H1 (cell line): ENCODE data around the gene SRSF7. TPM values are rescaled to one million over a fixed set of nuclear protein-coding genes. Genes with fewer than 3 reads are reported as not detected.

Experiments used
- CTCF ChIA-PET: fragments of 300-600 bp; sonication (Branson Sonifier 250); formaldehyde crosslinking; loops from one replicate; lab custom pipeline; 2021; ENCODE audit not compliant: partially characterized antibody; lab: Charles Lee
- POLR2A ChIA-PET: fragments of 300-600 bp; sonication (Branson Sonifier 250); formaldehyde crosslinking; loops from one replicate; lab custom pipeline; 2021; ENCODE audit warnings: inconsistent platforms; ENCODE audit not compliant: partially characterized antibody; lab: Charles Lee
- DNase-seq, 2 experiments: peaks; one replicate each; pipeline versions ENCODE4 v3.0.0 to v3.0.0-alpha.2; 2010 to 2022; ENCODE audit warnings: low spot score in 2 of 2, low read depth in 1 of 2, mixed read lengths in 1 of 2
- FAIRE-seq: peaks from 2 replicates; lab custom pipeline; 2011; peaks lifted over from hg19 to GRCh38; lab: Jason Lieb, UNC
- H2AFZ ChIP-seq: 2 replicates; pipeline ENCODE4 v1.8.1; 2012; ENCODE audit warnings: low read length, inconsistent platforms
- H2AK5ac ChIP-seq: 2 replicates; pipeline ENCODE4 v1.6.1; 2013; ENCODE audit warnings: low read depth, low read length
- H2BK120ac ChIP-seq: replicated peaks from 2 replicates; pipeline ENCODE3; 2013; ENCODE audit warnings: low read depth, low read length, inconsistent platforms
- H2BK12ac ChIP-seq: 2 replicates; pipeline ENCODE4 v1.6.1; 2013; ENCODE audit warnings: low read depth, low read length
- H2BK15ac ChIP-seq: 2 replicates; pipeline ENCODE4 v1.6.1; 2013; ENCODE audit warnings: low read length
- H2BK20ac ChIP-seq: 2 replicates; pipeline ENCODE4 v1.6.1; 2013; ENCODE audit warnings: low read length
- H2BK5ac ChIP-seq: 2 replicates; pipeline ENCODE4 v1.6.1; 2013; ENCODE audit warnings: low read depth, low read length
- H3K14ac ChIP-seq: 2 replicates; pipeline ENCODE4 v1.6.1; 2013; ENCODE audit warnings: inconsistent platforms; ENCODE audit not compliant: insufficient read length
- H3K18ac ChIP-seq: 2 replicates; pipeline ENCODE4 v1.6.1; 2013; ENCODE audit warnings: low read length; ENCODE audit errors: extremely low read depth
- H3K23ac ChIP-seq: 2 replicates; pipeline ENCODE4 v1.6.1; 2013; ENCODE audit warnings: inconsistent platforms; ENCODE audit not compliant: insufficient read length
- H3K23me2 ChIP-seq: 2 replicates; pipeline ENCODE4 v1.6.1; 2013; ENCODE audit warnings: low read depth, low read length
- H3K27ac ChIP-seq: 2 replicates; pipeline ENCODE4 v1.6.1; 2011; ENCODE audit warnings: low read depth, low read length, inconsistent platforms
- H3K27me3 ChIP-seq, 4 experiments: replicated peaks in 1 of 4; 1 replicate in 1 of 4; 2 replicates in 3 of 4; pipeline versions ENCODE4 v1.6.1 to v1.8.1; 2011 to 2013; ENCODE audit warnings: low read length in 3 of 4, mild to moderate bottlenecking in 3 of 4, inconsistent platforms in 2 of 4, mixed read lengths in 2 of 4, moderate library complexity in 1 of 4; ENCODE audit not compliant: control insufficient read depth in 3 of 4, insufficient read depth in 3 of 4; ENCODE audit errors: extremely low read depth in 1 of 4
- H3K36me3 ChIP-seq, 4 experiments: 2 replicates each; pipeline versions ENCODE4 v1.6.1 to v1.8.1; 2011 to 2013; ENCODE audit warnings: mild to moderate bottlenecking in 4 of 4, low read length in 3 of 4, moderate library complexity in 2 of 4, control low read depth in 1 of 4, inconsistent platforms in 1 of 4; ENCODE audit not compliant: insufficient read depth in 4 of 4, control insufficient read depth in 2 of 4
- H3K4ac ChIP-seq: replicated peaks from 2 replicates; pipeline ENCODE3; 2013; ENCODE audit warnings: low read length, low read depth, mixed read lengths, inconsistent platforms; ENCODE audit not compliant: insufficient read length
- H3K4me1 ChIP-seq, 4 experiments: replicated peaks in 1 of 4; 1 replicate in 1 of 4; 2 replicates in 3 of 4; pipeline versions ENCODE4 v1.6.1 to v1.8.1; 2011 to 2013; ENCODE audit warnings: low read length in 3 of 4, inconsistent platforms in 2 of 4, mixed read lengths in 1 of 4; ENCODE audit not compliant: insufficient read depth in 4 of 4, control insufficient read depth in 3 of 4
- H3K4me2 ChIP-seq, 2 experiments: 2 replicates each; pipeline versions ENCODE4 v1.6.1 to v1.8.1; 2011 to 2013; ENCODE audit warnings: low read depth in 2 of 2, low read length in 2 of 2, control low read depth in 1 of 2, inconsistent platforms in 1 of 2, mild to moderate bottlenecking in 1 of 2; ENCODE audit not compliant: insufficient read depth in 1 of 2
- H3K4me3 ChIP-seq, 4 experiments: fragments of 200-600, 300-600 bp in 1 of 4; sonication (generic), shearing (Covaris generic), sonication (Bioruptor Twin) in 1 of 4; 2 replicates each; pipeline versions ENCODE4 v1.5.1 to v1.8.1; 2011 to 2016; ENCODE audit warnings: low read length in 4 of 4, low read depth in 3 of 4, control low read depth in 2 of 4, inconsistent platforms in 2 of 4, mild to moderate bottlenecking in 2 of 4, mixed read lengths in 1 of 4, moderate library complexity in 1 of 4; ENCODE audit not compliant: insufficient read depth in 2 of 4; ENCODE audit errors: extremely low read depth in 1 of 4
- H3K56ac ChIP-seq: replicated peaks from 2 replicates; pipeline ENCODE3; 2013; ENCODE audit warnings: low read depth, mild to moderate bottlenecking, mixed read lengths, low read length, inconsistent platforms; ENCODE audit not compliant: insufficient read length
- H3K79me1 ChIP-seq: 2 replicates; pipeline ENCODE4 v1.6.1; 2013; ENCODE audit warnings: low read depth, low read length, control low read depth
- H3K79me2 ChIP-seq, 2 experiments: 2 replicates each; pipeline versions ENCODE4 v1.6.1 to v1.8.1; 2012 to 2013; ENCODE audit warnings: low read length in 2 of 2, mild to moderate bottlenecking in 2 of 2, inconsistent platforms in 1 of 2; ENCODE audit not compliant: insufficient read depth in 2 of 2, control insufficient read depth in 1 of 2
- H3K9ac ChIP-seq, 4 experiments: replicated peaks in 1 of 4; 1 replicate in 1 of 4; 2 replicates in 3 of 4; pipeline versions ENCODE4 v1.6.1 to v1.8.1; 2011 to 2013; ENCODE audit warnings: low read depth in 3 of 4, low read length in 3 of 4, control low read depth in 2 of 4, mild to moderate bottlenecking in 2 of 4, moderate library complexity in 2 of 4, inconsistent platforms in 1 of 4; ENCODE audit errors: extremely low read depth in 1 of 4
- H3K9me3 ChIP-seq, 2 experiments: 2 replicates each; pipeline versions ENCODE4 v1.6.1 to v1.8.1; 2012 to 2013; ENCODE audit warnings: mild to moderate bottlenecking in 2 of 2, moderate library complexity in 2 of 2, control low read depth in 1 of 2, inconsistent platforms in 1 of 2, low read depth in 1 of 2, low read length in 1 of 2, mixed read lengths in 1 of 2; ENCODE audit not compliant: insufficient read depth in 2 of 2
- H4K20me1 ChIP-seq, 2 experiments: replicated peaks in 1 of 2; 2 replicates each; pipeline versions ENCODE3 to v1.8.1; 2011 to 2013; ENCODE audit warnings: inconsistent platforms in 2 of 2, low read length in 2 of 2, mild to moderate bottlenecking in 1 of 2; ENCODE audit not compliant: insufficient read depth in 2 of 2, control insufficient read depth in 1 of 2
- H4K5ac ChIP-seq: 2 replicates; pipeline ENCODE4 v1.6.1; 2013; ENCODE audit warnings: low read length, low read depth, mixed read lengths, inconsistent platforms; ENCODE audit not compliant: insufficient read length
- H4K8ac ChIP-seq: 2 replicates; pipeline ENCODE4 v1.8.0; 2013; ENCODE audit warnings: mild to moderate bottlenecking, moderate library complexity, low read length, inconsistent platforms; ENCODE audit not compliant: insufficient read depth; ENCODE audit errors: extremely low read depth
- H4K91ac ChIP-seq: replicated peaks from 2 replicates; pipeline ENCODE3; 2013; ENCODE audit warnings: low read length, mixed read lengths, inconsistent platforms; ENCODE audit not compliant: insufficient read length
- JUND ChIP-seq: IDR thresholded peaks from 2 replicates; pipeline ENCODE4 v1.6.1; 2011; ENCODE audit warnings: mild to moderate bottlenecking, improper control_type of control experiment, low read length
- RXRA ChIP-seq: IDR thresholded peaks from 2 replicates; pipeline ENCODE4 v1.6.1; 2011; ENCODE audit warnings: low read depth, mild to moderate bottlenecking, low read length, moderate library complexity; ENCODE audit not compliant: insufficient read depth
- SIX5 ChIP-seq: IDR thresholded peaks from 2 replicates; pipeline ENCODE4 v1.6.1; 2011; ENCODE audit warnings: mild to moderate bottlenecking, low read depth, low read length
- TEAD4 ChIP-seq: IDR thresholded peaks from 2 replicates; pipeline ENCODE4 v1.6.1; 2012; ENCODE audit warnings: low read depth, low read length, inconsistent platforms, mixed read lengths
- ZNF274 ChIP-seq: IDR thresholded peaks from 2 replicates; pipeline ENCODE4 v1.7.0; 2012; ENCODE audit warnings: low read length, borderline replicate concordance; ENCODE audit errors: extremely low read depth
- WGBS, 2 experiments: shearing (Covaris generic) in 1 of 2; methylation state at CpG; one replicate each; pipeline versions ENCODE4 v1.1.6 to v1.1.7; 2013 to 2015; ENCODE audit warnings: low lambda C conversion rate in 2 of 2, mixed read lengths in 2 of 2, inconsistent platforms in 1 of 2, low coverage in 1 of 2, missing lambda C conversion rate in 1 of 2; ENCODE audit not compliant: insufficient replicate concordance in 2 of 2, insufficient coverage in 1 of 2, insufficient read length in 1 of 2; ENCODE audit errors: extremely low coverage in 1 of 2, missing lambda C conversion rate in 1 of 2; 5-methylcytosine and 5-hydroxymethylcytosine counted together
- long read RNA-seq, 2 experiments: library from RNA in 1 of 2; library from capped mRNA in 1 of 2; stranded (forward); transcript quantifications; one replicate each; pipeline ENCODE4 v2.0.0, GENCODE V29; 2021; ENCODE audit warnings: inconsistent platforms in 1 of 2
- polyA minus RNA-seq, 3 experiments: library from RNA; depleted of rRNA, polyadenylated mRNA; stranded (reverse); fragments of >200 nt; gene quantifications; 1 replicate in 2 of 3; 2 replicates in 1 of 3; pipeline ENCODE4 v1.2.3, GENCODE V29; 2011
- polyA plus RNA-seq, 7 experiments: library from polyadenylated mRNA; depleted of rRNA in 3 of 7; stranded (reverse) in 5 of 7; unstranded in 2 of 7; fragments of >200 nt in 5 of 7; fragments of 200-250 nt in 2 of 7; gene quantifications; 1 replicate in 5 of 7; 2 replicates in 1 of 7; 4 replicates in 1 of 7; pipeline versions ENCODE4 v1.2.1 to v1.2.3, GENCODE V29; 2011 to 2013; ENCODE audit warnings: missing spikeins in 2 of 7, mixed read lengths in 2 of 7
- total RNA-seq: library from RNA; stranded (reverse); fragmentation: NEBNext Ultra II Directional; extraction: Animal tissue kit (Norgen Biotek cat#: 25700); gene quantifications from 2 replicates; pipeline ENCODE4 v1.2.1, GENCODE V29; 2021
- TF ChIP-seq, protein P1 (sequence below): IDR thresholded peaks from 2 replicates; pipeline ENCODE4 v1.6.1; 2012; ENCODE audit warnings: inconsistent platforms

SRSF7 gene
- total RNA-seq (370 and 378 TPM in 2 replicates), polyA plus RNA-seq (2011; rRNA removed) (225 and 415 TPM in 2 replicates), polyA minus RNA-seq (2011; rRNA and poly(A)+ RNA removed) (394 and 488 TPM in 2 replicates)
- polyA plus RNA-seq (2011; cell fraction: cytosol; rRNA removed), result 615 TPM
- polyA plus RNA-seq (2011; cell fraction: nucleus; rRNA removed), result 207 TPM
- polyA plus RNA-seq (2012, experiment 1 of 2), result 408 to 584 TPM (median 543 TPM) in 4 replicates
- polyA plus RNA-seq (2012, experiment 2 of 2), result 59.0 TPM
- 348 TPM for polyA plus RNA-seq (2013, experiment 1 of 2)
- polyA plus RNA-seq (2013, experiment 2 of 2), result 305 TPM
- polyA minus RNA-seq (2011; cell fraction: cytosol; rRNA and poly(A)+ RNA removed), result 189 TPM
- polyA minus RNA-seq (2011; cell fraction: nucleus; rRNA and poly(A)+ RNA removed), result 247 TPM
- long read RNA-seq, experiment 1, transcript SRSF7-210 (5 exons, 747 nt), result minor isoform, 5 of 342 reads
- long read RNA-seq, experiment 1, transcript SRSF7-209 (7 exons, 2,453 nt), result minor isoform, 29 of 342 reads
- long read RNA-seq, experiment 1, transcript SRSF7-201 (8 exons, 2,489 nt), result major isoform, 132 of 342 reads
- long read RNA-seq, experiment 1, transcript SRSF7-202 (8 exons, 1,050 nt), result minor isoform, 13 of 342 reads
- long read RNA-seq, experiment 1, partial matches to known transcripts, result 106 of 342 reads
- long read RNA-seq, experiment 1, other reads (novel, unspliced or antisense), result 46 of 342 reads
- long read RNA-seq, experiment 2, transcript SRSF7-209 (7 exons, 2,453 nt), result minor isoform, 121 of 856 reads
- long read RNA-seq, experiment 2, transcript SRSF7-208 (7 exons, 1,903 nt), result minor isoform, 27 of 856 reads
- long read RNA-seq, experiment 2, transcript SRSF7-201 (8 exons, 2,489 nt), result major isoform, 573 of 856 reads
- long read RNA-seq, experiment 2, transcript SRSF7-202 (8 exons, 1,050 nt), result minor isoform, 36 of 856 reads
- long read RNA-seq, experiment 2, partial matches to known transcripts, result 29 of 856 reads
- long read RNA-seq, experiment 2, other reads (novel, unspliced or antisense), result 54 of 856 reads

DNA sequence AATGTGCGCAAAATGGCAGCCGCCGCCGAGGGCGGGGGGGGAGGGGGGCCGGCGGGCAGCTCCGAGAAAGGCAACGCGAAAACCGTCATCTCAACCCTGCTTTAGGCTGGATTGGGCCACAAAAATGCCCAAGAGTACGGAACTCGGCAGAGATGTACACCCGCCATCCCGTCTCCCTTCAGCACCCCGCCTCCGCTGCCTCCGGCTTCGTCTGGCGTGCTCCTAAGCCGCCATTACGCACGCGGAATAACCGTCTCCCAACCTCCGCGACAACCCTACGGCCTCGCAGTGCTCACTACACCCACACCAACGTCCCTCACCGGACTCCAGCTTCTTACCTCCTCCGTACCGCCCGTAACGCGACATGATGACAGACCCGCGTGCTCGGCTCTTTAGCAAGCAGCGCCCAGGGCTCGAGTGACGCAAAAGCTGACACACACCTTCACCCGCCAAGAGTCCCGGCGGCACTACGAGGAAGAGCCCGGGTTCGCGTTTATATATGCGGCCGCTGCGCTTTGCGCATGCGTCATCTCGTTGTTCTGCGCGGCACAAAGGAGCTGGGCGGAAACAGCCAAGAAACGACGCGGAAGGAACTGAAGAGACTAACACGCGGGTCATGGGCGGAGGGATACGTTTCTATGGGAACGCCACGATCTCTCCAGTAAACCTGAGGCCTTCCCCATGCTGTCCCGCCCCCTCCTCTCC lies at the start of gene SRSF7:
Gene SRSF7, minus strand, starts transcription at position 471 of the 705 bp plus-strand sequence. Its CDS starts 105 bp downstream, at position 366.
- H3K36me3 ChIP-seq, result peaks cover 31 to 40% (median 37%) of the 10 kb centered on the region in 4 experiments
- peaks cover 22 to 23% of the 10 kb centered on the region in 2 experiments for H4K20me1 ChIP-seq
- peak within 1 kb of the TSS; percentile 100 for H4K5ac ChIP-seq
- peak; percentile 98 to 99 for DNase-seq
- peak within 1 kb of the TSS; percentile 100 for H3K18ac ChIP-seq
- H3K4me2 ChIP-seq, result peak within 1 kb of the TSS; percentile 78 to 88
- CTCF ChIA-PET, result interaction anchor here (0.6 to 1.2 kb wide), 4 partner anchors 11 to 84 kb away, joined by 3 read pairs; no protein-coding TSS in a partner anchor
- FAIRE-seq, result peak; percentile 68
- H2BK12ac ChIP-seq, result peak within 1 kb of the TSS; percentile 95; the same call in 1 of the 2 replicates
- peak within 1 kb of the TSS; percentile 100 for H4K91ac ChIP-seq
- H2BK20ac ChIP-seq, result no peak within 1 kb of the TSS
- peak within 1 kb of the TSS; percentile 98 for H3K56ac ChIP-seq
- H3K27me3 ChIP-seq, result no peaks in the 10 kb centered on the region
- POLR2A ChIA-PET, result interaction anchor here (0.6 to 20.6 kb wide), 112 partner anchors 12 to 757 kb away, joined by 3 to 486 read pairs (median 4); partner anchors contain the start of genes CYP1B1, DHX57, GALM and GEMIN6
- H3K27ac ChIP-seq, result peak within 1 kb of the TSS; percentile 100
- no peaks in the 10 kb centered on the region for H3K79me1 ChIP-seq
- peak within 1 kb of the TSS; percentile 100 for H2BK5ac ChIP-seq
- H3K4me3 ChIP-seq, result peak within 1 kb of the TSS; percentile 93 to 100 (median 97)
- 0 out of 2 replicates have a peak within 1 kb of the TSS, but pooled peaks have one; percentile 6 for H2BK15ac ChIP-seq
- peaks cover 19 to 51% of the 10 kb centered on the region in 2 experiments for H3K79me2 ChIP-seq
- H2AFZ ChIP-seq, result peak within 1 kb of the TSS; percentile 38
- H4K8ac ChIP-seq, result peak within 1 kb of the TSS; percentile 100
- peak within 1 kb of the TSS; percentile 100 for H3K4ac ChIP-seq
- H3K23ac ChIP-seq, result no peak within 1 kb of the TSS
- H2BK120ac ChIP-seq, result peak within 1 kb of the TSS; percentile 93
- H3K4me1 ChIP-seq, result peaks cover 0 to 8% (median 2%) of the 10 kb centered on the region in 4 experiments; a peak in 3 of 7 replicates
- WGBS, 2 experiments, result 1% methylated on average over 57 of the region's 68 CpGs; no CpG with 5 or more reads in 1 of the 2 experiments
- peak within 1 kb of the TSS; percentile 100 for H2AK5ac ChIP-seq
- H3K14ac ChIP-seq, result peak within 1 kb of the TSS; percentile 91
- peaks cover 7% of the 10 kb centered on the region; the same call in 1 of the 2 replicates for H3K23me2 ChIP-seq
- peak within 1 kb of the TSS; percentile 98 to 100 (median 100) for H3K9ac ChIP-seq
- peaks cover 0 to 3% of the 10 kb centered on the region in 2 experiments; a peak in 1 of 4 replicates for H3K9me3 ChIP-seq
- TF ChIP-seq ZNF274 (no peak), SIX5 (no peak; the same call in 1 of the 2 replicates), RXRA (no peak), TEAD4 (0 out of 2 replicates have a peak, but pooled peaks have one; percentile 1), JUND (peak; percentile 60)
- TF ChIP-seq, protein P1, sequence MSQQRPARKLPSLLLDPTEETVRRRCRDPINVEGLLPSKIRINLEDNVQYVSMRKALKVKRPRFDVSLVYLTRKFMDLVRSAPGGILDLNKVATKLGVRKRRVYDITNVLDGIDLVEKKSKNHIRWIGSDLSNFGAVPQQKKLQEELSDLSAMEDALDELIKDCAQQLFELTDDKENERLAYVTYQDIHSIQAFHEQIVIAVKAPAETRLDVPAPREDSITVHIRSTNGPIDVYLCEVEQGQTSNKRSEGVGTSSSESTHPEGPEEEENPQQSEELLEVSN, result peak; percentile 60
